SKM-1 (cell line): ENCODE results near the gene GPS2.

Source experiments
- DNase-seq: peaks from one replicate; lab custom pipeline; 2025; ENCODE audit not compliant: unreplicated experiment; lab: John Stamatoyannopoulos, UW

Gene GPS2

GRCh38 chr17:7314719-7315569 lies at the start of gene GPS2:
GPS2 (minus strand) TSS chr17:7315360; CDS start chr17:7315052, 308 bp downstream.
- DNase-seq: no peak

GRCh38 chr17:7363311-7363710 lies 48.2 kb upstream of the GPS2 start:
- DNase-seq: no peak

GRCh38 chr17:7361906-7362305 lies 46.7 kb upstream of the GPS2 start:
- DNase-seq: no peak

- no peak for DNase-seq
Measured at GRCh38 chr17:7357381-7357780, 42.2 kb upstream of the GPS2 start.

GRCh38 chr17:7356756-7357155 lies 41.6 kb upstream of the GPS2 start:
- DNase-seq: no peak

- no peak for DNase-seq
Measured at GRCh38 chr17:7356072-7356549, 41.0 kb upstream of the GPS2 start.

GRCh38 chr17:7355573-7355972 lies 40.4 kb upstream of the GPS2 start:
- DNase-seq: no peak

- DNase-seq: no peak
Measured at GRCh38 chr17:7355053-7355452, 39.9 kb upstream of the GPS2 start, which contains the start of gene TMEM95. TMEM95 (plus strand) TSS chr17:7355156; CDS start chr17:7355205, 49 bp downstream.

GRCh38 chr17:7354262-7354843 lies 39.2 kb upstream of the GPS2 start:
- no peak for DNase-seq

GRCh38 chr17:7352910-7353635 lies 37.9 kb upstream of the GPS2 start:
- no peak for DNase-seq

GRCh38 chr17:7352503-7352889 lies 37.3 kb upstream of the GPS2 start:
- no peak for DNase-seq

GRCh38 chr17:7351665-7352502 lies 36.7 kb upstream of the GPS2 start, which contains the start of gene KCTD11:
KCTD11 (plus strand) TSS chr17:7352162.
- no peak for DNase-seq

GRCh38 chr17:7348478-7349242 lies 33.5 kb upstream of the GPS2 start:
- no peak for DNase-seq

- DNase-seq: no peak
Measured at GRCh38 chr17:7347630-7348477, 32.7 kb upstream of the GPS2 start.

GRCh38 chr17:7346761-7347614 lies 31.8 kb upstream of the GPS2 start:
- no peak for DNase-seq

- DNase-seq: no peak
Measured at GRCh38 chr17:7343250-7343649, 28.1 kb upstream of the GPS2 start.

- no peak for DNase-seq
Measured at GRCh38 chr17:7341842-7342241, 26.7 kb upstream of the GPS2 start.

- no peak for DNase-seq
Measured at GRCh38 chr17:7340179-7340578, 25.0 kb upstream of the GPS2 start.
